Measurements from ENCODE around the gene BCKDHB. TPM values are rescaled to one million over a fixed set of nuclear protein-coding genes. Genes with fewer than 3 reads are reported as not detected.

Gene BCKDHB
- total RNA-seq, 3 donors from 2014 or later (not counting 1 experiment from before 2014, with no cell fraction given) = 11.1 to 13.7 (median 12.8) TPM

DNA sequence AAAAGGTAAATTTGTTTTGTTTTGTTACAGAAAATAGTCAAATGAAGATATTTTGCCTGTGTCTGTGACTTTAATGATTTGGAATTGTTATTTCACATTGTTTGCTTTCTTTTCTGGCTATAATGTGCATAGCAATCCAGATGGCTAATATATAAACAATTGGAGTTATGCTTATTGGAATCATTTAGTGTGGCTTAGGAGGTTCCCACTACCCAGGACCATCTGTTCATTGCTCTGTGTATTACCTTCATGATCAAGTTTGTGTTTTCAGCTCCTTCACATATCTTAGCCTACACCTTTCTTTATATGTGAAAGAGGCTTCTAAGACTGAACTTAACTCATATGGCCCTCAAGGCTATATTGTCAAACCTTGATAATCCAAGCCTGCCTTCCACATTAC lies 232.9 kb downstream of the BCKDHB start:
- H3K36me3 ChIP-seq (ENCODE audit: control insufficient read depth, insufficient read depth, low read length) = no peaks in the 10 kb centered on the region
- H3K4me1 Mint-ChIP-seq = peaks cover 6 to 11% of the 10 kb centered on the region in 2 donors
- no peaks in the 10 kb centered on the region for H3K4me1 ChIP-seq (ENCODE audit: control insufficient read depth, insufficient read depth, low read length)
- ATAC-seq = no peak
- H3K9me3 Mint-ChIP-seq = no peaks in the 10 kb centered on the region
- H3K4me3 ChIP-seq (ENCODE audit: low read length) = no peak overlapping the region
- H3K27ac ChIP-seq (ENCODE audit: low read length) = no peak overlapping the region
- no peak for DNase-seq
- no peaks in the 10 kb centered on the region for H3K27me3 ChIP-seq (ENCODE audit: control insufficient read depth, insufficient read depth, low read length)
- H3K27ac Mint-ChIP-seq = no peak overlapping the region
- no peaks in the 10 kb centered on the region for H3K36me3 Mint-ChIP-seq
- intact Hi-C loops (cut with micrococcal nuclease) = loop anchor here (5.0 kb wide), 1 partner anchor 268 kb away; no protein-coding TSS in a partner anchor
- H3K27me3 Mint-ChIP-seq (ENCODE audit: low read depth in 2 of 2) = no peaks in the 10 kb centered on the region
- no peaks in the 10 kb centered on the region for H3K9me3 ChIP-seq (ENCODE audit: control insufficient read depth, insufficient read depth, low read length)
- H3K4me3 Mint-ChIP-seq = no peak overlapping the region
- TF ChIP-seq, protein P1, sequence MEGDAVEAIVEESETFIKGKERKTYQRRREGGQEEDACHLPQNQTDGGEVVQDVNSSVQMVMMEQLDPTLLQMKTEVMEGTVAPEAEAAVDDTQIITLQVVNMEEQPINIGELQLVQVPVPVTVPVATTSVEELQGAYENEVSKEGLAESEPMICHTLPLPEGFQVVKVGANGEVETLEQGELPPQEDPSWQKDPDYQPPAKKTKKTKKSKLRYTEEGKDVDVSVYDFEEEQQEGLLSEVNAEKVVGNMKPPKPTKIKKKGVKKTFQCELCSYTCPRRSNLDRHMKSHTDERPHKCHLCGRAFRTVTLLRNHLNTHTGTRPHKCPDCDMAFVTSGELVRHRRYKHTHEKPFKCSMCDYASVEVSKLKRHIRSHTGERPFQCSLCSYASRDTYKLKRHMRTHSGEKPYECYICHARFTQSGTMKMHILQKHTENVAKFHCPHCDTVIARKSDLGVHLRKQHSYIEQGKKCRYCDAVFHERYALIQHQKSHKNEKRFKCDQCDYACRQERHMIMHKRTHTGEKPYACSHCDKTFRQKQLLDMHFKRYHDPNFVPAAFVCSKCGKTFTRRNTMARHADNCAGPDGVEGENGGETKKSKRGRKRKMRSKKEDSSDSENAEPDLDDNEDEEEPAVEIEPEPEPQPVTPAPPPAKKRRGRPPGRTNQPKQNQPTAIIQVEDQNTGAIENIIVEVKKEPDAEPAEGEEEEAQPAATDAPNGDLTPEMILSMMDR (IDR thresholded peaks at IDR 0.05) = no peak

DNA sequence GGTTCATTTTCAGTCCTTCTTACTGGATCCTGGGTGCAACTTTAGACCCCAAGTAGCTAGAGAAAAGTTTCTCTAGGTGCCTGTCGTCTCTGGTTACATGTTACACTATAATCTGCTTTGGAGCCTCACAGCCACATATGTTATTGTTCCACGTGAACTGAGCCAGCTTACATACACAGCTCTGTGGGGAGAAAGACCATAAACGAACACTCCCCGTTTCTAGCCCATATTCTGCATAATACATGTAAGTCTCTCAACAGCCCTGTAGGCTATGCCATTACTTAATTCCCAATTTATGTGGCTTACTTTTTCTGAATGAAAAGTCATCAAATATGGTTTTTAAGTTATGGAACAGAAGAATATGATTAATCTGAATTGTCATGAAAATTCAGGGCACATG lies 233.8 kb downstream of the BCKDHB start:
- intact Hi-C loops (cut with micrococcal nuclease) = no loop called here
- no peaks in the 10 kb centered on the region for H3K27me3 Mint-ChIP-seq (ENCODE audit: low read depth in 2 of 2)
- H3K9me3 Mint-ChIP-seq = no peaks in the 10 kb centered on the region
- H3K27ac ChIP-seq (ENCODE audit: low read length) = no peak overlapping the region
- H3K36me3 ChIP-seq (ENCODE audit: control insufficient read depth, insufficient read depth, low read length) = no peaks in the 10 kb centered on the region
- no peaks in the 10 kb centered on the region for H3K4me1 ChIP-seq (ENCODE audit: control insufficient read depth, insufficient read depth, low read length)
- TF ChIP-seq, protein P1 (IDR thresholded peaks at IDR 0.05) = no peak
- no peak for ATAC-seq
- H3K4me3 ChIP-seq (ENCODE audit: low read length) = no peak overlapping the region
- no peak overlapping the region for H3K4me3 Mint-ChIP-seq
- no peaks in the 10 kb centered on the region for H3K9me3 ChIP-seq (ENCODE audit: control insufficient read depth, insufficient read depth, low read length)
- H3K27ac Mint-ChIP-seq = no peak overlapping the region
- WGBS (ENCODE audit: insufficient coverage) = 98% methylated on average over 4 of the region's 4 CpGs
- no peaks in the 10 kb centered on the region for H3K36me3 Mint-ChIP-seq
- H3K27me3 ChIP-seq (ENCODE audit: control insufficient read depth, insufficient read depth, low read length) = no peaks in the 10 kb centered on the region
- no peak for DNase-seq
- H3K4me1 Mint-ChIP-seq = peaks cover 6 to 11% of the 10 kb centered on the region in 2 donors

DNA sequence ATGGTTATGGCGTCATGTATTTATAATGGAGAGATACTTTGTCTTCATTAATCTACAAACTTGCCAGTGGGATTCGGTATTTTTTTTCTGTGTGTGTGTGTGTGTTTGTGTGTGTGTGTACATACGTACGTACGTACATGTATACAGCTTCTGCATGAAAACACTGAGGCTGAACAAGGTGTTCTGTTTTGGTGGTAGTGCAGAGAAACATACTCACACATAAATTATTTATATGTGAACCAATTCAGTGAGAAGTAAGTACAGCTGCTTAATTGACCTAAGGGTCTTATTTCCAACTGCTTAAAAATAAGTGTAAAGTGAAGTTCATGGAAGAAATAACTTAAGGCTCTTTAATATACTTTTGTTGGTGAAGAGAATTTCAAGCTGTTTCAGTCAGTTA lies 234.2 kb downstream of the BCKDHB start:
- WGBS (ENCODE audit: insufficient coverage) = 88% methylated on average over 5 of the region's 5 CpGs

DNA sequence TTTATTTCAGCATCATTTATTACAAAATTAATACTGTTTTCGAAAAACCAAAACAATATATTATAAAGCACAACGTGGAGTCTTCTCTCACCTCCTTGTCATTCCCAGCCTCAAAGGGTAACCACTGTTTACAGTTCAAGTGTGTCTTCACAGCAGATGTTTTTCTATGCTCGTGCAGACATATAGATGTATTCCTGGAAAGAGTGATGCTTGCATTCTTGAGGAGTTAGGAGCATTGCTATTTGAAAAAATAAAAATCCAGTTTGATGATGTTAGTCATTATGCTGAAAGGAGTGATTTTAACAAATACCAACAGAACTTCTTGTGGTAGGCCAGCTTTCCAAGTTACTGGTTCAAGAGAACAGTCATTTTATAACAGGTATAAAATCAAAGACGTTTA lies 234.9 kb downstream of the BCKDHB start:
- ATAC-seq (no peak), DNase-seq (no peak)
- no peaks in the 10 kb centered on the region for H3K9me3 Mint-ChIP-seq
- intact Hi-C loops (cut with micrococcal nuclease) = no loop called here
- Histone ChIP-seq H3K27me3 (ENCODE audit: control insufficient read depth, insufficient read depth, low read length) (no peaks in the 10 kb centered on the region), H3K4me3 (ENCODE audit: low read length) (no peak overlapping the region), H3K36me3 (ENCODE audit: control insufficient read depth, insufficient read depth, low read length) (no peaks in the 10 kb centered on the region), H3K9me3 (ENCODE audit: control insufficient read depth, insufficient read depth, low read length) (no peaks in the 10 kb centered on the region), H3K27ac (ENCODE audit: low read length) (no peak overlapping the region), H3K4me1 (ENCODE audit: control insufficient read depth, insufficient read depth, low read length) (no peaks in the 10 kb centered on the region)
- no peak overlapping the region for H3K27ac Mint-ChIP-seq
- WGBS (ENCODE audit: insufficient coverage) = 71% methylated on average over 3 of the region's 4 CpGs
- H3K36me3 Mint-ChIP-seq = no peaks in the 10 kb centered on the region
- no peak overlapping the region for H3K4me3 Mint-ChIP-seq
- TF ChIP-seq, protein P1 (IDR thresholded peaks at IDR 0.05) = no peak
- no peaks in the 10 kb centered on the region for H3K27me3 Mint-ChIP-seq (ENCODE audit: low read depth in 2 of 2)
- peaks cover 6 to 11% of the 10 kb centered on the region in 2 donors for H3K4me1 Mint-ChIP-seq

More for the DNA sequence above, 234.2 kb downstream of the BCKDHB start:
- H3K9me3 ChIP-seq (ENCODE audit: control insufficient read depth, insufficient read depth, low read length) = no peaks in the 10 kb centered on the region
- ATAC-seq = no peak
- no peaks in the 10 kb centered on the region for H3K4me1 ChIP-seq (ENCODE audit: control insufficient read depth, insufficient read depth, low read length)
- intact Hi-C loops (cut with micrococcal nuclease) = no loop called here
- Mint-ChIP-seq H3K36me3 (no peaks in the 10 kb centered on the region), H3K4me1 (peaks cover 6 to 11% of the 10 kb centered on the region in 2 donors), H3K27ac (no peak overlapping the region), H3K9me3 (no peaks in the 10 kb centered on the region), H3K27me3 (ENCODE audit: low read depth in 2 of 2) (no peaks in the 10 kb centered on the region), H3K4me3 (no peak overlapping the region)
- H3K4me3 ChIP-seq (ENCODE audit: low read length) = no peak overlapping the region
- H3K27ac ChIP-seq (ENCODE audit: low read length) = no peak overlapping the region
- no peaks in the 10 kb centered on the region for H3K36me3 ChIP-seq (ENCODE audit: control insufficient read depth, insufficient read depth, low read length)
- TF ChIP-seq, protein P1 (IDR thresholded peaks at IDR 0.05) = no peak
- H3K27me3 ChIP-seq (ENCODE audit: control insufficient read depth, insufficient read depth, low read length) = no peaks in the 10 kb centered on the region
- no peak for DNase-seq
